HG03103 (cell line): ENCODE results near the gene ADCY2.
A peak's percentile ranks its signal among the peaks of the same experiment; 100 is the strongest.

Source experiments
- ATAC-seq: cut with Tn5 transposase; IDR thresholded peaks from one replicate; pipeline ENCODE4 v1.9.1; 2021; ENCODE audit warnings: low read depth; ENCODE audit not compliant: unreplicated experiment

Gene ADCY2

DNA sequence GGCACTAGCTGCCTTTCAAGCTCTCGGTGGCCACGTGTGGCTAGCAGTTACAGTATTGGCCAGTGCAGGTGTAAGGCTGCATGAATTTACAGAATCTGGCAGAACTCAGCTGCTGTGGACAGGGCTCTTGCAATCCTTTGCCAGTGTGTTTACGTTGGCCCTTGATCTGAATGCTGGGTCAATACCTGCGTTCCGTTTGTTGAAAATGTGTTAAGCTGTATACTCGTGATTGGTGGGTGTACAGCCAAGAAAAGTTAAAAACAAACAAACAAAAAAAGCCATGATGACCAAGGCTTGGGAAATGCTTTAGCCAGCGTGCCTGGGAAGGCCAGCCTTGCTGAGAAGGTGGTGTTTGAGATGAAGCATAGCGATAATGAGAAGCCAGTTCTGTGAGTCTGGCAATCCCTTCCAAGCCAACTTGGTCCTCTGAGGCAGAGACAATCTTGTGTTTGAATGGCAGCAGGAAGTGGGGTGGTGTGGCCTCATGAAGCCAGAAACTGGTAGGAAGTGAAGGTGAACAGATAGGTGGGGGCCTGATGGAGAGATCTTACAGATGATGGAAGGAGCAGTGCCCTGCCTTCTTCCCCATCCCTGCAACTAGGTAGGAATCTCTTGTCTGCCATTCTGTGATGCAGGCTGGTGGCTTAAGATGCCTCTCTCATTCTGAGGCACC is 455.8 kb downstream of the ADCY2 start:
- no peak for ATAC-seq

DNA sequence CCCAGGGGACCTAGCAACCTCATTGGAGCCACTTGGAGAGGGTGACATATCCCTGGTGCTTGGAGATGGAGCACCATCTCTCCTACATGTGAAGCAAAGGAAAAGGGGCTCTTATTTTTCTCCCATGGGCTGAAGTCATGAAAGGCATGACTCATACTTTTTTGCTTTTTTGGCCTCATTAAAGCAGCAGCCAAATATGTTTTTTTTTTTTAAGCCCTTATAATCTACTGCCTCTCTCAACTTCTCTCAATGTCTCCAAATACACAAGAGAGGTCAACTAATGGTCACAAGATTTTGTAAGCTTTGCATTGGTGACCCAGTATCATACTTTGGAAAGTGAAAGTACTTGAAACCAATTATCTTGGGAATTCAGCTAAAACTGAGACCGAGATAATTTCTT is 456.6 kb downstream of the ADCY2 start:
- no peak for ATAC-seq

DNA sequence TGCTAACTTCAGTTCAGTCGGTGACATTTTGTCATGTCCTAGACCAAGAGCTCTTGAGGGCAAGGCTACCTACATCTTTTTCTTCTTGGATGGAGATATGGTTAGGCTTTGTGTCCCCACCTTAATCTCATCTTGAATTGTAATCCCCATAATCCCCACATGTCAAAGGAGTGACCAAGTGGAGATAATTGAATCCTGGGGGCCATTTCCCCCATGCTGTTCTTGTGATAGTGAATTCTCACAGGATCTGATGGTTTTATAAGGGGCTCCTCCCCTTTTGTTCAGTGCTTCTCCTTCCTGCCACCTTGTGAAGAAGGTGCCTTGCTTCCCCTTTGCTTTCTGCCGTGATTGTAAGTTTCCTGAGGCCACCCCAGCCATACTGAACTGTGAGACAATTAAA is 457.1 kb downstream of the ADCY2 start:
- ATAC-seq = no peak

DNA sequence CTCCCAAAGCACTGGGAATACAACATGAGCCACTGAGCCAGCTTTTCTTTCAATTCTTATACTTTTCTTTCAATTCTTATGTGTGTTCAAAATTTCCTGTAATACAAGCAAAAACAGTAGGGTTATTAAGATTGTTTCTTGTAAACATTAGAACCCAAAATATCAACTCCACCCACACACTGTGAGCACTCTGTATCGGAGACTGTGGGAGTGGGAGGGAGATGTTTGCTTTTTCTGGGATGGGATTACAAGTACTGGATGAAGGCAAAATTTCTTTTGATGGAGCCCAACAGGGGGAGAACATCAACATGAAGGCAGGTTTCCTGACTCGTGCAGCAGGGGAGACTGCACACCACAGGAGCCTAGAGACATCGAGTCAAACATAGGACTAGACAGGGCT is 459.7 kb downstream of the ADCY2 start:
- no peak for ATAC-seq

DNA sequence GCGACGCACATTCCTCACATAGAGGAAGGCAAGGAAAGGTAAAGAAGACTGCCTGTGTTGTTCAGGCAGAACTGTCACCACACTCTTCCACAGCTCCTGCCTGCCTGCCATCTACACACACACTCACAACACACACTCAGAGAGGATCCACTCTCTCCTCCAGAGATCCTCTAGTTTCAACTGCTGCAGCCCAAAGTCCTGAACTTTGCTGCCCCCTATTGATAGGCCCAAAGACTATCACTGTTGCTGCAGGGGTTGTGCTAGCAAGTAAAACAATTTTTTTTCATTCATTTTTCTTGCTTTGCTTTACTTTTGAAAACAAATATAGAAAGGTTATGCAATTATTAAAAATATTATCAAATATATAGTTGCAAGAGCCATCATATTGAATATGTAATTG is 460.9 kb downstream of the ADCY2 start:
- no peak for ATAC-seq

DNA sequence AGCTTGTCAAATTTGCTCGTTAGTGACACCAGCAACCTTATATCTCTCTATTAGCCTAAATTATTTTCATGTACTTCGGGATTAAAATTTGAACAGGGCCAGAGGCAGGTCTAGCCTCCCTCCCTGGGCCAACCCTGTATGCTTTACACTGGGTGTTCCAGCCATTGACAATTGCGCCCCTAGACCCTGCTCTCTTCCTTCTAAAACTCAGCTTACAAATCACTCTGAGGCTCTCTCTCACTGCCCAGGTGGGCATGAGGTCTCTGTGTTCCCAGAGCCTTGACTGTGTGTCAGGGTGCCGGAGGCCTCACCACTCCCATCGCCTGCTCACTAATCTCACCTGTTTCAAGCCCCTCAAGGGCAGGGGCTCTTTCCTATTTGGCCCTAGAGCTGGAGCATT is 461.4 kb downstream of the ADCY2 start:
- ATAC-seq = no peak

DNA sequence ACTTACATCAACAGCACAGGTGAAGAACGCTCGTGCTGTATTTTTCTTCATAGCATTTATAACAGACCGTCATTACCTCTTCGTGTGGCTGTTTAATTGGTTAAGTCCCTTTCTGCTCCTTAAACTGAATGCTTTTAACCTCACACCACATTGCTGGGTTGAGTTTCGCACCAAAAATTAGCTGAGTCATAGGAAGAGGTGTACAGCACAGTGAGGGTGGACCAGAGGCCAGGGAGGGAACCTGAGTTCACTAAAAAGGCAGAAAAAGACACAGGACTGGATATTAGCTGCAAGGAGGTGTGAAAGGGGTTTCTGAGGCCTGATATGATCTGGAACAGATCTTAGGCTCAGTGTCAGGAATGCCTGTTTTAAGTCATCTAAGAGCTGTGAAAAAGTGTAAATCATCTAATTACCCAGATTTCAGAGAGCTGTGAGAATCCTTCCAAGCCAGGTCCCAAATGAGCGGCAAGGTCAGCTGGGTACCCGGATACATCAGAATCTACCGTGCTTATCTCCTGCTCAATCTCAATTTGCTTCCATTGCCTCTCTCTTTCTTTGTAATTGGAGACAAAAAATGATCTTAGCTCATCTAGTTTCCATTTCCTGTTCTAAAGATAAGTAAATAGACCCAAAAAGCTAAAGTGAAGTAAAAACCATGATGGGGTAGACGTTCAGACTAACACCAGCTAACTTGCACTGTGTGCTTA is 462.1 kb downstream of the ADCY2 start:
- no peak for ATAC-seq

DNA sequence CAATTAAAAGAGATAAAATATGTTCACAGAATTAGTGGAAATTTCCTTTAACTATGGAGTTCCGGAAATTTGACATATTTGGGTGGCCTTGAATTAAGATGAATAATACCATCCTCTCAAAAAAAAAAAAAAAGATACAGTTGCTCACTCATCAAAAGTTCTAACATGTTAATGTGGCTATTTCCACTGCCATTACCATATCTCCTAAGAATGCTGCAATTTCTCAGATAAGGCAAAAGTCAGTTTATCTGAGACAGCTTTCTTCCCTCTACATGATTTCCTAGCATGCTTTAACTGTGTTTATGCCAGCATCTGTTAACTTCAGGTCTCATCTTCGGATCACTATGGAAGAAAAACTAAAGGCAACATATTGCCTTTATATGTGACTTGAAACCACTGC is 470.3 kb downstream of the ADCY2 start:
- ATAC-seq = no peak

DNA sequence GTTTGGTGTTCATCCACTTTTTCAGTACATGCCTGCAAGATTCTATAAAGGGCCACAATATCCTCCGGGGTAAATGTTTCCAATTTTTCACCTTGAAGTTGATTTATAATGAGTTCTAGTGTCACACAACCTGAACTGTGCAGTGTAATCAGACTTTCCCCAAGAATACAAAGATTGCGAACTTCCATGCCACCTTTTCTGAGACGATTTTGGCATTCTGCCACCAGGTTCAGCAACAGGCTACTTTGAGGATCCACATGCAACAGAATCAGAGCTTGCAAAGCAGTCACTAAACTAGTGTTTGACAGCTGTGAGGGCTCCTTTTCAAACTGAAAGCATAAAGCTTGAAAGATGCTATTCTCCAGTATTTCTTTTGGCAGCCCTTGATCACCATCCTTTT is 471.3 kb downstream of the ADCY2 start:
- no peak for ATAC-seq

DNA sequence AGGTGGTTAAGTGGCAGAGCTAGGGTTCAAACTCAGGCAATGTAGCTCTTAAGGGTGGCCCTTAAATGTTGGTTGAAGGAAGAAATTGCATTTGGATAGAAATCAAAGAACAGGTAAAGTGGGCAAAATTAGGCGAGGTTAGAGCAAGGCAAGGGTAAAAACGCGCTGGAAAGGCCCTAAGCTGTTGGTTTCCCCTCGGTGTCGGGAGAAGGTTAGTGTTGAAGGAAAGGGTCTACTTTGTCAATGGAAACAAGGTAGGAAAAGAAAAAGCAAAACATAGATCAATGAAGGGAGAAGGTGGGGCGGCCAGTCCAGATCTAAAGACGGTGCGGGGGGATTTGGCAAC is 472.5 kb downstream of the ADCY2 start:
- no peak for ATAC-seq

DNA sequence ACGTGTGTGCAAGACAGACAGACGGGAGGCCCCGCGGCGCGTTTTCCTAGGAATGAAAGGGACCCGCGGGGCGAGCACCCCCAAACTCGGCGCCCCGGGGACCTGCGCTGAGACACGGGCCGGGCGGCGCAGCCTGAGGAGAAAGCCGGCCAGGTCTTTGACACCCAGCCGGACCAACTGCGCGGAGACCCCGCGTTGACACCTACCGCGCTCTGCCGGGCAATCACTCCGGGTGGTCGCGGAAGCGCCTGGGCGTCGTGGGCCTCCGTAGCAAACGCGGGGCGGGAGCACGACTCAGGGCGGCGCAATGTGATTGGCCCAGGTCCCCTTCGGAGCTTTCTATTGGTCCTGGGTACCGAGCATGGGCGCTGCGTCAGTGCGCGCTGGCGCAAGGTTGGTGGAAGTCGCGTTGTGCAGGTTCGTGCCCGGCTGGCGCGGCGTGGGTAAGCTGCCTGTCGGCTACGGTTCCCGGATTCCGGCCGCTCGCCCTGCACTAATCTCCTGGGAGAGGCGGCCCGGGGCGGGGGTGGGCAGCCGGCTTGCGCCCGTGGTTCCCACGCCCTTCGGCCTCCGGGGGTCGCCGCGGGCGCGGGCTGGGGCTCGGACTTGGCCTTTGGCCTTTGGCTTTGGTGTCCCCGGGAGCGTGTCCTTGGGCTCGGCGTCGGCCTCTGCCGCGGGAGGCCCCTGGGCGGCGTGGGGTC is 473.0 kb downstream of the ADCY2 start, which contains the start of the genes FASTKD3 and MTRR:
FASTKD3 (minus strand) TSS at position 259 of the 701 bp plus-strand sequence. CDS start 948 bp downstream, outside the sequence.
MTRR (plus strand) TSS at position 376 of the 701 bp plus-strand sequence. CDS start 1,647 bp downstream, outside the sequence.
- peak; percentile 97 for ATAC-seq

DNA sequence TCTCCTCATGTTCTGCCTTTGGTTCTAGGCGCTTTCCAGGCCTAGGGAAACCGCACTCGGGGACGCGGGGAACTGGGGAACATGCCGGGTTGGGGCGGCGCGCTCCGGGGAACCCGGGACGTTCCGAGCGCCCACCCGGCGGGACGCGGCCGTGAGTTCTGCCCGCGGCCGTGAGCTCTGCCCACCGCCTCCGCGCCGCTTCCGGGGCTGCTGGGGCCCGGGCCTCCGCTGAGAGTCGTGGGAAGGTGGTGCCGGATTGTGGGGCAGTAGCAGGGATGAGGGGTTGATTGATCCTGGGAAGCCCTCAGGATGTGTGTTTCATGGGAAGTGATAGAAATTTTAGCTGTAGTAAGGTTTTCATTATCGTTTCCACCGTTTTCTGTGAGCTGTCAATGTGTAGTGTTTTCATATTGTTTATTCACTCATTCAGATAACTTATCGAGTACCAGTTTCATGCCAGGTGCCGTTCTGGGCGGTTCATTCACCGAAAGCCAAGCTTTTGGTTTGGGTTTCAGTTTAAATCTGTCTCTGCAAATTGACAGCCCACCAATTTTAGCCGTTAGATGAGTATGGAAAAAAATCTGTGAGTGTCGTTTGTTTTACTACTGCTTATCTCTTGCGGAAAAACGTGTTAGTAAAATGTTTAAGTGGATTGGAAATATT is 473.7 kb downstream of the ADCY2 start:
- ATAC-seq = peak; percentile 16

DNA sequence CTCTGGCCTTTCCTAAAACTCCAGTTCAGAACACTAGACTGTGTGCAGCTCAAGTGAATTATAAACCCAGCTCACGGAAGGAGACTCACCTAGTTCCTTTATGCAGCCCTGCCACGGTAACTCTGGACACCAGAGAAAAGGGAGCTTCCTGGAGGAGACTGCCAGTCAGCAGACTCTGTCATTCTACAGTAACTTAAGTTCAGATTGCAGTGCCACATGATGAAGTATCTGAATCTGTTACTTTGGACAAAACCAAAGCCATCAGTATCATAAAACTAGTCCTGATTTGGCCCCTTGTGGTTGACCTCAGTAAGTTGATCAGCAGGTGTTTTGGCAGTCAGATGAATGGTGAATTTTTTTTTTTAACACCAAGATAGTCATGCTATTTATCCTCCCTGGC is 475.7 kb downstream of the ADCY2 start:
- ATAC-seq = no peak

DNA sequence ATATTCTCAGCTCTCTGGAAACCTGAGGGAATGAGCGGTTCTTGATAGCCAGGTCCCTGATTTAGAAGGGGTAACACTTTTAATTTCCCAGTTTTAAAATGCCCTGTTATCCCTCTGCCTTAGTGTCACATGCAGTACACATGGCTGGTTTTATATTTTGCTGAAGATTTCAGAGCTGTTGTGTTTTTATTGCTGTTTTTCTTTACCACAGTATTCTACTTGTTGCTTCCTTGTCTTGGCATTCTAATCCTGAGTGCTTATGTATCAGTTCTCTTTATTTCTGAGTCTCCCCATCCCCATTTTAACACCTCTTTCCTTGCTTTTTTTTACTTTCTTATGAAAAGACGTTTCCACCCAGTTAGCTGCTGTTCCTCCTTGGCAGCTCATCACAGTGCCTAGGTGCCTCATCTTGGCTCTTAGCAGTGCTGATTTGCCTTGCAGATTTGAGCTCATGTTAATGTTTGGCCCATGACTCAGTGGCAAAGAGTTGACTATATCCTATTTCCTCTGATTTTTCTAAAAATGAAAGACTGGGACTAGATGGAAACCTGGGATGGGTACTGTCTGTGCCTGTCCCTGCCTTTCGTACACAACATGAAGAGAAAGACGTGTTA is 476.7 kb downstream of the ADCY2 start:
- ATAC-seq = no peak

DNA sequence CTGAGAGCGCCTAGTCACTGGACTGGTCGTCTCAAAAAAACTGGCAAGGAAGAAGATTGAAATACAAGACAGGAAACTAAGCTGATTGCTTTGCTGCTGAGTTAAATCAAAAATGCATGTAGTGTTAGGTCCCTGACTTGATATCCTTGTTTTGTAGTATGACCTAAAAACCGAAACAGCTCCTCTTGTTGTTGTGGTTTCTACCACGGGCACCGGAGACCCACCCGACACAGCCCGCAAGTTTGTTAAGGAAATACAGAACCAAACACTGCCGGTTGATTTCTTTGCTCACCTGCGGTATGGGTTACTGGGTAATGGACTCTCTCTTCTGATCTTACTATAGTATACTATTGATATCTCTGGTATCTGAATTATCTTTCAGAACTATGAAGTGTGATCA is 477.3 kb downstream of the ADCY2 start:
- ATAC-seq = no peak

DNA sequence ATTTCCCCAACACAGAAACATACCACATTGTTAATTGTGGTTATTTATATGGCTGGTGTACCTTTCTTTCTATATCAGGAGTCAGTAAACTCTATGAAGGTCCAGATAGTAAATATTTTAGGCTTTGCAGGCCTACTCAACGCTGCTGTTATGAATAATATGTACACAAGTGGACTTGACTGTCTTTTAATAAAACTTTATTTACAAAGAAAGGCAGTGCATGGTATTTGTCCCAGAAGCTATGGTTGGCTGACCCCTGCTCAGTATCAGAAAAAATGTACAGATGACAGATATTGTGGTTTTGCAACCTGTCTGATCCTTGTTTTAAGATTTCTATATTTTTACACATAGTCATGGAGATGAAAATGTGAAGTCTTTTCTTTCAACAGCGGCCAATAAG is 478.7 kb downstream of the ADCY2 start:
- no peak for ATAC-seq

DNA sequence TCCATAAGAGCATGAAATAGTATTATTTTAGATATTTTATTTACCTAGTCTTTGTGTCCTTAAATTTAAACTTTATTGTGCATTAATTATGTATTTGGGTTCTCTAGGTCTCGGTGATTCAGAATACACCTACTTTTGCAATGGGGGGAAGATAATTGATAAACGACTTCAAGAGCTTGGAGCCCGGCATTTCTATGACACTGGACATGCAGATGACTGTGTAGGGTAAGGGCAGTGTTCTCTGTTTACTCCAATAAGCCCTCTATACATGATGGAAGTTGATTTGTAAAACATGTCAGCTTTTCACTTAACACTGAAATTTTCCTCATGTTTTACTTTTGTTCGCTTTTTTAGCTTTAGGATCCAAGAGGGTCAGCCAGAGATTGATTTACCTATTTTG is 479.2 kb downstream of the ADCY2 start:
- no peak for ATAC-seq

DNA sequence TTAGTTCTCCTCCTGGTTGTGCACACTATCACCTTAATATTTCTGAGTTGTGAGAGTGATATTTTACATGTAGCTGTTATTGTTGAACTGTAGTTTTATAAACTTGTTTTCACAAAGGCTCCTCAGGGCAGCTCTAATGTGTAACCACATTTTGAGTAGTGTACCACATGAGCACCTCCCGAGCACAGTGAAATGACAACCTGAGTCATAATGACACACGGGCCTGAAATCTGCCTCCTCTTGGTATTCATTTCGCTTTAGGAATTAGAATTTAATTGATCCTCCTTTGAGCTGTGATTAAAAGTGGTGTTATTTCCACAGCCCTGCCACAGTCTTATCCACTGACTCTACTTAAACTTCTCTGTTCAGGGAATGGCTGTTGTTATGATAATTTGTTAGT is 480.9 kb downstream of the ADCY2 start:
- ATAC-seq = peak; percentile 45

DNA sequence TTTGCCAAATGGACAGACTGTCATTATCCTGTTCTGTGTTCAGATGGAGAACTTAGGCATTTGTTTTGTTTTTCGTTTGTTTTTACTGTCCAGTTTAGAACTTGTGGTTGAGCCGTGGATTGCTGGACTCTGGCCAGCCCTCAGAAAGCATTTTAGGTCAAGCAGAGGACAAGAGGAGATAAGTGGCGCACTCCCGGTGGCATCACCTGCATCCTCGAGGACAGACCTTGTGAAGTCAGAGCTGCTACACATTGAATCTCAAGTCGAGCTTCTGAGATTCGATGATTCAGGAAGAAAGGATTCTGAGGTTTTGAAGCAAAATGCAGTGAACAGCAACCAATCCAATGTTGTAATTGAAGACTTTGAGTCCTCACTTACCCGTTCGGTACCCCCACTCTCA is 481.9 kb downstream of the ADCY2 start:
- ATAC-seq = no peak

DNA sequence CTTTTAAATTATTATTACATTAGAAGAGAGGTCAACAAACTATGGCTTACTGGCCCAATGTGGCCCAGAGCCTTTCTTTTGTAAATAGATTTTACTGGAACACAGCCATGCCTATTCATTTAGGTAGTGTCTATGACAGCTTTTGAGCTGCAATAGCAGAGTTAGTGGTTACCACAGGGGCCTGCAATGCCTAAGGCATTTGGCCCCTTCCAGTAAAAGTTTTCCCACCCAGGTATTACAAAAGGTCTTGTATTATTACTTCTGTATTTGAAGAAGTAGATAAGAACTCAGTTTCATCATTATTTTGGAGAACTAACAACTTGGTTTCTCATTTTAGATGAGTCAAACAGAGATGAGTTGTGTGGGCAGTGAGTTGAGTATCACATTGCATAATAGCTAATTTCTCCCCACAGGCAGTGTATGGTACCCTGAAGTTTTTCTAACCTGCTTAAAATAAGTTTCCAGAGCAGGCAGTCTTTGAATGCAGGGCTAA is 482.5 kb downstream of the ADCY2 start:
- ATAC-seq = peak; percentile 95
